CD14-positive monocyte (primary cell): ENCODE results near the gene ANKRD22. TPM values are rescaled to one million over a fixed set of nuclear protein-coding genes. Genes with fewer than 3 reads are reported as not detected.

Experiments used
- DNase-seq, 3 donors: peaks; one replicate each; pipeline ENCODE4 v3.0.0-alpha.2; 2011 to 2022
- H2AFZ ChIP-seq: 2 replicates; pipeline ENCODE4 v1.6.0; 2012; ENCODE audit warnings: mild to moderate bottlenecking, low read depth, low read length, inconsistent platforms; ENCODE audit not compliant: insufficient read depth, poor library complexity, severe bottlenecking
- H3K27ac ChIP-seq, 2 donors: 1 replicate in 1 of 2; 2 replicates in 1 of 2; pipeline ENCODE4 v1.5.1; 2012 to 2013; ENCODE audit warnings: low read length in 2 of 2, control low read depth in 1 of 2, inconsistent platforms in 1 of 2, low read depth in 1 of 2, mild to moderate bottlenecking in 1 of 2
- H3K27me3 ChIP-seq, 2 donors: one replicate each; pipeline versions ENCODE4 v1.6.0 to v1.6.1; 2011 to 2013; ENCODE audit warnings: low read length in 2 of 2; ENCODE audit not compliant: control insufficient read depth in 2 of 2, insufficient read depth in 2 of 2
- H3K36me3 ChIP-seq, 2 donors: replicated peaks in 1 of 2; 1 replicate in 1 of 2; 2 replicates in 1 of 2; pipeline versions ENCODE4 v1.5.1 to v1.6.1; 2012 to 2013; ENCODE audit warnings: low read length in 2 of 2, control low read depth in 1 of 2, inconsistent platforms in 1 of 2, mild to moderate bottlenecking in 1 of 2; ENCODE audit not compliant: insufficient read depth in 2 of 2, control insufficient read depth in 1 of 2
- H3K4me1 ChIP-seq, 2 donors: 1 replicate in 1 of 2; 2 replicates in 1 of 2; pipeline versions ENCODE4 v1.5.1 to v1.6.1; 2012 to 2013; ENCODE audit warnings: low read length in 2 of 2, control low read depth in 1 of 2, inconsistent platforms in 1 of 2, mild to moderate bottlenecking in 1 of 2, moderate library complexity in 1 of 2; ENCODE audit not compliant: insufficient read depth in 2 of 2, control insufficient read depth in 1 of 2
- H3K4me2 ChIP-seq: replicated peaks from 2 replicates; pipeline ENCODE3; 2012; ENCODE audit warnings: low read length, moderate library complexity, mild to moderate bottlenecking; ENCODE audit not compliant: poor library complexity, severe bottlenecking; ENCODE audit errors: extremely low read depth
- H3K4me3 ChIP-seq, 3 experiments: fragments of 200-600 bp in 1 of 3; sonication (generic) in 1 of 3; replicated peaks in 1 of 3; 1 replicate in 2 of 3; 2 replicates in 1 of 3; pipeline ENCODE4 v1.5.1; 2011 to 2013; ENCODE audit warnings: low read length in 3 of 3, mild to moderate bottlenecking in 3 of 3, control low read depth in 2 of 3, low read depth in 2 of 3, inconsistent platforms in 1 of 3, moderate library complexity in 1 of 3
- H3K79me2 ChIP-seq: 2 replicates; pipeline ENCODE4 v1.6.0; 2012; ENCODE audit warnings: mild to moderate bottlenecking, control low read depth, inconsistent platforms, low read length, moderate library complexity; ENCODE audit not compliant: insufficient read depth
- H3K9ac ChIP-seq: 2 replicates; pipeline ENCODE4 v1.6.0; 2017; ENCODE audit warnings: low read length, mild to moderate bottlenecking; ENCODE audit not compliant: insufficient read depth, poor library complexity, severe bottlenecking
- H3K9me3 ChIP-seq, 2 donors: replicated peaks in 1 of 2; 1 replicate in 1 of 2; 2 replicates in 1 of 2; pipeline versions ENCODE4 v1.5.1 to v1.6.1; 2012 to 2013; ENCODE audit warnings: low read length in 2 of 2, control low read depth in 1 of 2; ENCODE audit not compliant: control insufficient read depth in 1 of 2, insufficient read depth in 1 of 2
- H4K20me1 ChIP-seq: 2 replicates; pipeline ENCODE4 v1.6.0; 2012; ENCODE audit warnings: mild to moderate bottlenecking, low read length, control low read depth, moderate library complexity; ENCODE audit not compliant: insufficient read depth
- H3K27ac Mint-ChIP-seq, 7 donors: one replicate each; pipeline ENCODE4 v1.8.0; 2020; ENCODE audit warnings: mild to moderate bottlenecking in 7 of 7, mixed read lengths in 7 of 7, moderate library complexity in 6 of 7, inconsistent platforms in 2 of 7
- H3K27me3 Mint-ChIP-seq, 3 donors: one replicate each; pipeline ENCODE4 v1.8.0; 2021 to 2022; ENCODE audit warnings: low read depth in 3 of 3, mild to moderate bottlenecking in 3 of 3, mixed read lengths in 3 of 3, moderate library complexity in 3 of 3, inconsistent platforms in 1 of 3
- H3K36me3 Mint-ChIP-seq, 2 donors: one replicate each; pipeline ENCODE4 v1.8.0; 2020; ENCODE audit warnings: mixed read lengths in 2 of 2, inconsistent platforms in 1 of 2, mild to moderate bottlenecking in 1 of 2
- H3K4me1 Mint-ChIP-seq: one replicate; pipeline ENCODE4 v1.8.0; 2020; ENCODE audit warnings: mild to moderate bottlenecking, mixed read lengths
- H3K4me3 Mint-ChIP-seq, 2 donors: one replicate each; pipeline ENCODE4 v1.8.0; 2020; ENCODE audit warnings: mild to moderate bottlenecking in 2 of 2, mixed read lengths in 2 of 2, moderate library complexity in 1 of 2
- H3K9me3 Mint-ChIP-seq, 7 donors: one replicate each; pipeline ENCODE4 v1.8.0; 2020 to 2022; ENCODE audit warnings: mixed read lengths in 7 of 7, mild to moderate bottlenecking in 6 of 7, moderate library complexity in 6 of 7, inconsistent platforms in 2 of 7
- CTCF ChIP-seq: fragments of 200-600 bp; IDR thresholded peaks from one replicate; pipeline ENCODE4 v1.8.0; 2022; ENCODE audit warnings: antibody characterized with exemption, mild to moderate bottlenecking
- WGBS: methylation state at CpG from one replicate; pipeline ENCODE4 v1.1.5; 2013; ENCODE audit warnings: missing lambda C conversion rate; ENCODE audit not compliant: insufficient coverage; 5-methylcytosine and 5-hydroxymethylcytosine counted together
- intact Hi-C, 2 donors: fragments of 100-400 bp; cut with micrococcal nuclease; formaldehyde crosslinking; loops; one replicate each; pipeline versions ENCODE4 v1.15.0 to v1.15.1; 2023
- polyA plus RNA-seq, 3 donors: library from polyadenylated mRNA; depleted of rRNA in 1 of 3; unstranded in 2 of 3; stranded (reverse) in 1 of 3; fragments of 300-500 nt in 2 of 3; fragments of >200 nt in 1 of 3; fragmentation: Illumina TruSeq in 2 of 3; gene quantifications; 1 replicate in 2 of 3; 2 replicates in 1 of 3; pipeline ENCODE4 v1.2.3, GENCODE V29; 2012 to 2021

The ANKRD22 gene
- polyA plus RNA-seq, 3 donors, result 2.7 to 3.5 (median 3.2) TPM

DNA sequence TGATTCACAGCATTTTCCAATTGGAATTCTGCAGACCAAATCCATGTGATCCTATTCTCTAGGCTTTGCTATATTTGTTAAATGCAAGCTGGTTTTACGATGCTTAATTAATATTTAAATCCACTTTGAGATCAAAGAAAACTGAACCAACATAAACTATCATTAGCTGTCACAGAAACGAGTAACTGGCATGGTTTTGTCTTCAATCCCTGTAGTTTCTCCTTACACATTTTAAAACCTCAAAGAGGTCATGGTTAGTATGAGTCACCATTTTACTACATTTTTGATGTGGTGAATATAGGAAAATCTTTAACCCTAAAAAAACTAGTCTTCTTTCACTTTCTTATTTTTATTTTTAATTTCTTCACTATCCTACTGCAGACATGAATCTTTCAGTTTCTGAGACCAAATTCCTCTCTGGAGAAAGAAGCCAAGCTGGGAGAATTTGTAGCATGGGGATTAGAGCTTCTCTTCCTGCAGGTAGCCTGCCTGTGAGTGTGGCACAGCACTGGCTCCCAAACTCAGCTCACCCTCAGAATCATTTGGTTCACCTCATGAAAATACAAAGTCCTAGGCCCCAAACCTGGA lies 57.8 kb downstream of the ANKRD22 start:
- H3K9ac ChIP-seq, result no peak overlapping the region
- no CpG with 5 or more reads among the region's 2 CpGs for WGBS
- intact Hi-C loops, result loop anchor here (5.0 to 10.0 kb wide), 2 partner anchors 37 to 99 kb away; no protein-coding TSS in a partner anchor

DNA sequence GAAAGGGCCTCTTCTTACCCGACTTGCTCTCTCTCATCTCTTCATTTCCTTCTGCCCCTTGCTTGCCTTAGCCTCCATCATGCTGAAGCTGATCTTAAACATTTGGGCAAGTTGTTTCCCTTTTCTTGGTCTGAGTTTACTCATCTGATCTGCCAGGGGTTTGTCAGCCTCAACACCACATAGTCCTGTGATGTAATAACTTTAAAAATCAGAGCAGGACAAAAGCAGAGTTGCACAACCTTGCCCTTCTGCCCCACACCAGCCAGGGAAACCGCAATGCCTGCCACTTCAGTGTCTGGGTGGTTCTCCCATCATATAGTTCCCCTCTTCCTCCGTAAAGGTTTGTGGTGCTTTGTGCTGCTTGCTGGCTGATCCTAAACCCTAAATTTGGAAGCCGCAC lies 59.0 kb downstream of the ANKRD22 start:
- peak overlapping the region in 1 of 3 experiments; percentile 44 for H3K4me3 ChIP-seq
- peaks cover 0 to 4% (median 0%) of the 10 kb centered on the region in 7 donors for H3K9me3 Mint-ChIP-seq

More for the DNA sequence above, 57.8 kb downstream of the ANKRD22 start:
- Histone ChIP-seq H4K20me1 (no peaks in the 10 kb centered on the region), H3K79me2 (no peaks in the 10 kb centered on the region), H3K9me3 (no peaks in the 10 kb centered on the region), H3K27me3 (peaks cover 16 to 20% of the 10 kb centered on the region in 2 donors), H3K4me3 (no peak overlapping the region), H2AFZ (no peak overlapping the region), H3K27ac (peak overlapping the region in 1 of 2 donors; percentile 49), H3K4me1 (peaks cover 34 to 37% of the 10 kb centered on the region in 2 donors), H3K36me3 (no peaks in the 10 kb centered on the region), H3K4me2 (no peak overlapping the region)
- Mint-ChIP-seq H3K9me3 (peaks cover 0 to 11% (median 0%) of the 10 kb centered on the region in 7 donors), H3K36me3 (peaks cover 0 to 2% of the 10 kb centered on the region in 2 donors), H3K4me3 (peak overlapping the region in 1 of 2 donors; percentile 35), H3K4me1 (peaks cover 39% of the 10 kb centered on the region), H3K27ac (peak overlapping the region in 6 of 7 donors; percentile 46 to 96 (median 91)), H3K27me3 (peaks cover 14 to 24% (median 21%) of the 10 kb centered on the region in 3 donors)
- peak; percentile 23 to 71 (median 47) for DNase-seq
- TF ChIP-seq CTCF, result no peak

More for the DNA sequence above, 59.0 kb downstream of the ANKRD22 start:
- Histone ChIP-seq H3K27me3 (peaks cover 14 to 19% of the 10 kb centered on the region in 2 donors), H3K79me2 (no peaks in the 10 kb centered on the region), H3K4me2 (peak overlapping the region; percentile 61), H2AFZ (peak overlapping the region; percentile 65), H3K27ac (peak overlapping the region; percentile 61 to 94), H3K9ac (peak overlapping the region; percentile 51), H4K20me1 (no peaks in the 10 kb centered on the region), H3K9me3 (no peaks in the 10 kb centered on the region), H3K4me1 (peaks cover 34 to 37% of the 10 kb centered on the region in 2 donors), H3K36me3 (no peaks in the 10 kb centered on the region)
- peak overlapping the region; percentile 90 to 97 (median 94) for H3K27ac Mint-ChIP-seq
- peak; percentile 94 to 99 (median 97) for DNase-seq
- peaks cover 39% of the 10 kb centered on the region for H3K4me1 Mint-ChIP-seq
- 0% methylated on average over 2 of the region's 4 CpGs for WGBS
- intact Hi-C loops, result loop anchor here (5.0 to 10.0 kb wide), 2 partner anchors 35 to 98 kb away; no protein-coding TSS in a partner anchor
- H3K4me3 Mint-ChIP-seq, result peak overlapping the region; percentile 45 to 77
- peaks cover 16 to 18% (median 17%) of the 10 kb centered on the region in 3 donors for H3K27me3 Mint-ChIP-seq
- no peak for TF ChIP-seq CTCF
- peaks cover 0 to 2% of the 10 kb centered on the region in 2 donors for H3K36me3 Mint-ChIP-seq
